ENCODE measurements around the gene RNU5D-1. TPM values are rescaled to one million over a fixed set of nuclear protein-coding genes. Genes with fewer than 3 reads are reported as not detected.

Gene RNU5D-1
- total RNA-seq, 1 donor from 2014 or later: not detected

- no peaks in the 10 kb centered on the region for H3K36me3 Mint-ChIP-seq (ENCODE audit: unreplicated experiment)
- TF ChIP-seq, protein P1, sequence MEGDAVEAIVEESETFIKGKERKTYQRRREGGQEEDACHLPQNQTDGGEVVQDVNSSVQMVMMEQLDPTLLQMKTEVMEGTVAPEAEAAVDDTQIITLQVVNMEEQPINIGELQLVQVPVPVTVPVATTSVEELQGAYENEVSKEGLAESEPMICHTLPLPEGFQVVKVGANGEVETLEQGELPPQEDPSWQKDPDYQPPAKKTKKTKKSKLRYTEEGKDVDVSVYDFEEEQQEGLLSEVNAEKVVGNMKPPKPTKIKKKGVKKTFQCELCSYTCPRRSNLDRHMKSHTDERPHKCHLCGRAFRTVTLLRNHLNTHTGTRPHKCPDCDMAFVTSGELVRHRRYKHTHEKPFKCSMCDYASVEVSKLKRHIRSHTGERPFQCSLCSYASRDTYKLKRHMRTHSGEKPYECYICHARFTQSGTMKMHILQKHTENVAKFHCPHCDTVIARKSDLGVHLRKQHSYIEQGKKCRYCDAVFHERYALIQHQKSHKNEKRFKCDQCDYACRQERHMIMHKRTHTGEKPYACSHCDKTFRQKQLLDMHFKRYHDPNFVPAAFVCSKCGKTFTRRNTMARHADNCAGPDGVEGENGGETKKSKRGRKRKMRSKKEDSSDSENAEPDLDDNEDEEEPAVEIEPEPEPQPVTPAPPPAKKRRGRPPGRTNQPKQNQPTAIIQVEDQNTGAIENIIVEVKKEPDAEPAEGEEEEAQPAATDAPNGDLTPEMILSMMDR (IDR thresholded peaks at IDR 0.05): no peak
- H3K9me3 Mint-ChIP-seq (ENCODE audit: unreplicated experiment): no peaks in the 10 kb centered on the region
- H3K4me1 Mint-ChIP-seq (ENCODE audit: unreplicated experiment): no peaks in the 10 kb centered on the region
- no peak overlapping the region for H3K4me3 Mint-ChIP-seq (ENCODE audit: unreplicated experiment)
- peaks cover 4% of the 10 kb centered on the region for H3K27me3 Mint-ChIP-seq (ENCODE audit: unreplicated experiment)
- no peak overlapping the region for H3K27ac Mint-ChIP-seq (ENCODE audit: unreplicated experiment)
- DNase-seq (ENCODE audit: extremely low spot score, unreplicated experiment): no peak
Measured at GRCh38 chr1:44685218-44685617, 45.8 kb downstream of the RNU5D-1 start.

DNA sequence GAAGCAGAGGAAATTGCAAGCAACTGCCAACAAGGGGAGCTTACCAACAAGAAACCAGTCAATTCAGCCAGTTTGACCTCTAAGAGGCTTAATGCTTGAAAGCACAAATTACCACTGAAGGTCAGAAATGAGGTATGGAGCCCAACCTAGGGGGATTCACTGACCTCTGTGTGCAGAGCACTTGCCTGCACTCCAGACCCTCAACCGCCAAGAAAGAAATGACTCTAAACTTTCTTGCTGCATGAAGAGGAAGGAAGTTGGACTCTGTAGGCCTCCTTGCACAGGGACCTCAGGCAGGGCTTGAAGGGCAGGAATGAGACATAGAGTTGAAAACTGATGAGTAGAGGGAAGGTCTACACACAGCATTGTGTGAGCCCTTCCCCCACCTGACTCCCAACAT, 46.4 kb downstream of the RNU5D-1 start:
- Mint-ChIP-seq H3K27me3 (ENCODE audit: unreplicated experiment) (peaks cover 4% of the 10 kb centered on the region), H3K4me1 (ENCODE audit: unreplicated experiment) (no peaks in the 10 kb centered on the region), H3K36me3 (ENCODE audit: unreplicated experiment) (peaks cover 4% of the 10 kb centered on the region), H3K4me3 (ENCODE audit: unreplicated experiment) (no peak overlapping the region), H3K27ac (ENCODE audit: unreplicated experiment) (no peak overlapping the region), H3K9me3 (ENCODE audit: unreplicated experiment) (no peaks in the 10 kb centered on the region)
- TF ChIP-seq, protein P1 (IDR thresholded peaks at IDR 0.05): no peak
- no peak for DNase-seq (ENCODE audit: extremely low spot score, unreplicated experiment)

DNA sequence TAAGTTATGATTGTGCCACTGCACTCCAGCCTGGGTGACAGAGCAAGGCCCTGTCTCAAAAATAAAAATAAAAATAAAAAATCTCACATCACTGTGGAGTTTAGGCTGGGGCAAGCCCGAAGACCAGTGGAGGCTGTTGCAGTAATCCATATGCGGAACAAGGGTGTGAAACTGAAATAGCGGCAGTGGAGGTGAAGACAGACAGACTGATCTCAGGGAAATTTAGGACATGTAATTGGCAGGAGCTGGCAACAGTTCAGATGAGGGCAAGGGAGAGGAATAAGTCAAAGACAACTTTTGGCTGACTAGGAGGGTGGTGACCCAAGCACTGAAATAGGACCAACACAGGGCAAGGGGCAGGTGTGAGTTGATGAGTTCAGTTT, 48.1 kb downstream of the RNU5D-1 start:
- Mint-ChIP-seq H3K4me1 (ENCODE audit: unreplicated experiment) (no peaks in the 10 kb centered on the region), H3K27me3 (ENCODE audit: unreplicated experiment) (no peaks in the 10 kb centered on the region), H3K27ac (ENCODE audit: unreplicated experiment) (no peak overlapping the region), H3K4me3 (ENCODE audit: unreplicated experiment) (no peak overlapping the region), H3K36me3 (ENCODE audit: unreplicated experiment) (peaks cover 6% of the 10 kb centered on the region), H3K9me3 (ENCODE audit: unreplicated experiment) (no peaks in the 10 kb centered on the region)
- TF ChIP-seq, protein P1 (IDR thresholded peaks at IDR 0.05): no peak
- no peak for DNase-seq (ENCODE audit: extremely low spot score, unreplicated experiment)

DNA sequence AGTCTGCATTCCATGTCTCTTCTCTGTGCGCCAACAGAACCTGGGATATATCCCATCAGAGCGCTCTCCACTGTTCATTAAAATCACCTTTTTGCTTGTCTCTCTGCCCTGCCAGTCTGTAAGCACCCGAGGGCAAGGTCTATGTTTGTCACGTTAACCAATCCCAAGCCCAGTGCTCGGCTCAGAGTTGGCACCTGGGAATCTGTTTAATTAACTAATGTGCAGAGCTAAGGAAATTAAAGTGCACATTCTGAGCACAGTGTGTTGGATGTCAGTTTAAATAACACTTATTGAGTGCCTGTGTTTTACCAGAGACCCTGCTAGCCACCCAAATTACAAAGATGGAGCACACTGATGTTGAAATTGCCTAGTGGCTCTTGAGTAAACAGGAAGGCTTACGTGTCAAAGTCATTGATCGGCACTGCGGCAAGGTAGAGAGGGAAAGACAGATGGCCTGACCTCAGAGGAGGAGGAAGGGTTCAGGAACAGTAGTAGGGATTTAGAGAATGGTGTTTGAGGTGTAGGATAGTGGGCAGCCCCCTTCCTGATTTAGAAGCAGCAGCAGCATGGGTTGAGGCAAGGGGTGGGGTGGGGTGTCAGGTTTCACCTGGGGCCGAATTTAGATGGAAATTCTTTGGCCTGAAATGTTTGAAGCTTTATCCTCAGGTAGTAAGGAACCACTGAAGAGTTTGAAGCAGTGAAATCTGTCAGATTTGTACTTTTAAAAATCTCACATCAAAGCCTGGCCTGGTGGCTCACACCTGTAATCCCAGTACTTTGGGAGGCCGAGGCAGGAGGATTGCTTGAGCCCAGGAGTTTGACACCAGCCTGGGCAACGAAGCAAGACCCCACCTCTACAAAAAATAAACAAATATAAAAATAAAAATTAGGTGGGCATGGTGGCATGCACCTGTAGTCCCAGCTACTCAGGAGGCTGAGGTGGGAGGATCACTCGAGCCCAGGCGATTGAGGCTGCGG, 48.8 kb downstream of the RNU5D-1 start:
- no peak for DNase-seq (ENCODE audit: extremely low spot score, unreplicated experiment)
- no peaks in the 10 kb centered on the region for H3K9me3 Mint-ChIP-seq (ENCODE audit: unreplicated experiment)
- H3K36me3 Mint-ChIP-seq (ENCODE audit: unreplicated experiment): peaks cover 6% of the 10 kb centered on the region
- TF ChIP-seq, protein P1 (IDR thresholded peaks at IDR 0.05): no peak
- no peaks in the 10 kb centered on the region for H3K27me3 Mint-ChIP-seq (ENCODE audit: unreplicated experiment)
- no peak overlapping the region for H3K4me3 Mint-ChIP-seq (ENCODE audit: unreplicated experiment)
- H3K4me1 Mint-ChIP-seq (ENCODE audit: unreplicated experiment): no peaks in the 10 kb centered on the region
- no peak overlapping the region for H3K27ac Mint-ChIP-seq (ENCODE audit: unreplicated experiment)

Other genes starting within 250 kb of the RNU5D-1 start
- 6.6 and 7.6 TPM in 2 replicates for gene TMEM53, start 56.7 kb downstream of the RNU5D-1 start, total RNA-seq
- 2.7 and 3.0 TPM in 2 replicates for gene ARMH1, start 56.5 kb downstream of the RNU5D-1 start, total RNA-seq
- gene KIF2C, start 8.7 kb upstream of the RNU5D-1 start, total RNA-seq: 7.5 and 7.7 TPM in 2 replicates
- 1,690 and 1,756 TPM in 2 replicates for gene RPS8, start 44.4 kb upstream of the RNU5D-1 start, total RNA-seq
- gene BEST4, start 57.0 kb upstream of the RNU5D-1 start, total RNA-seq: 0.18 and 0.48 TPM in 2 replicates
- 43.8 and 57.1 TPM in 2 replicates for gene PLK3, start 69.2 kb upstream of the RNU5D-1 start, total RNA-seq
- 0.48 TPM in 1 of 2 replicates, not detected in the other for gene DYNLT4, start 76.2 kb upstream of the RNU5D-1 start, total RNA-seq
- gene BTBD19, start 77.4 kb upstream of the RNU5D-1 start, total RNA-seq: 39.1 and 51.2 TPM in 2 replicates
- 1.4 TPM in 2 replicates for gene PTCH2, start 112.1 kb upstream of the RNU5D-1 start, total RNA-seq